ENCODE results near the gene CBFA2T3.

CBFA2T3 gene

DNA sequence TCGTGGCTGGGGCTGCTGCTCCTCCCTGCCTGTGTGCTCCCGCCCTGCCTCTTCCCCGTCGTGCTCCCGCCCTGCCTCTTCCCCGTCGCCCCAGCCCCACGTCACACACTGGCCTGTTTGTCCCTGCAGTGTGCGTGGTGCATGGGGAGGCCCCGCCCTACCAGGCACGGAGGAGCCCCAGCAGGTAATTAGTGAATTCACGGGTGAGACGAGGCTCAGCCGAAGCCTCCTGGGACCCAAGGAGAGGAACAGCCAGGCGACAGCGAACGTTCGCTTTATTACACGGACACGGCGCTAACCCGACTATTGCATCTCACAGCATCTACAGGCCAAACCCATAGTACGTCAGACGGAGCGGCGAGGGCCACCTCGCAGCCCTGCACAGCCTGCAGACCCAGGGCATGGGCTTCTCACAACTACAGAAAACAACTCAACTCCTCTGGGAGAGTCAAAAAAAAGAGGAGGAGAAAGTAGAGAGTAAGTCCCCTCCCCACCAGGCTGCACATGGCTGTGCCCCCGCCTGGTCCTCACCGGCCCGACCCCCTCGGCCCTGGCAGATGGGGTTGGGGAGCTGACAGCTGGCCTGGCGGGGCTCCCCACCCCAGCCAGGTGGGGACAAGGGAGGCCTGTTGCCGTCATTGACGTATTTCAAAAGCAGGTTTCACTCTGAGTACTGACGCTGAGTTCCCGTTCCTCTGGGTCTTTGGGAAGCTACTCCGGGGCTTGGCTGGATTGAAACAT lies 106.2 kb downstream of the CBFA2T3 start:
- no peak for DNase-seq

- no peak for DNase-seq
Observed at GRCh38 chr16:88869673-88869980, 107.4 kb downstream of the CBFA2T3 start.

DNA sequence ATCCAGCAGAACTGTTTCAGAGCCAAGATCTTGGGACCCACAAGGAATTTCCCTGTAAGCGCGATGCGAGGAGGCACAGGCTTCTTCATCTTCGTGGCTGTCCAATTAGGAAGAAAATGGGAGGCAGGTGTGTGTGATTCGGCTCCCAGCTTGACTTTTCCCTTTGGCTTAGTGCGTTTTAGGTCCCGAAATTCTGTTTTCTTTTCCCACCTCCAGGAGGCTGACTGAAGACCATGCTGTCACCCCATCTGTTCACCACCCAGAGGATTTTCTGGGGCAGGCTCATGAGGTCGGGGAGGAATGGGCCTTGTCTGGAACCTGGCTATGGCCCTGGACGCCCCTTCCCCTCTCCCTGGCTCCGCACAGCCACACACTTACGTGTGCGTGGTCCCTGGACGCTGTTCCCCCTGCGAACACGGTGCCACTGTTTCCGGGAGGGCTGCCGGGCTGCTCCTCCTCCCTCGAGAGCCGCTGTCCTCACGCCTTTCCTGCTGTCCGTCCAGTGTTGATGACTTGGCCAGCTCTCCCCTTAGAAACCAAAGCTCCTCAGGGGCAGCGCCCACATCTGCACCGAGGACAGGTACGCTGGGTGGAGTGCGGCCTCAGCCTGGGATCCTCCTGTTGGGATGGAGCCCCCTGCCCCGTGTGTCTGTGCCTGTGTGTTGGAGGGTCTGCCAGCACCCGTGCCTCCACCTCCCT lies 107.9 kb downstream of the CBFA2T3 start:
- no peak for DNase-seq

DNA sequence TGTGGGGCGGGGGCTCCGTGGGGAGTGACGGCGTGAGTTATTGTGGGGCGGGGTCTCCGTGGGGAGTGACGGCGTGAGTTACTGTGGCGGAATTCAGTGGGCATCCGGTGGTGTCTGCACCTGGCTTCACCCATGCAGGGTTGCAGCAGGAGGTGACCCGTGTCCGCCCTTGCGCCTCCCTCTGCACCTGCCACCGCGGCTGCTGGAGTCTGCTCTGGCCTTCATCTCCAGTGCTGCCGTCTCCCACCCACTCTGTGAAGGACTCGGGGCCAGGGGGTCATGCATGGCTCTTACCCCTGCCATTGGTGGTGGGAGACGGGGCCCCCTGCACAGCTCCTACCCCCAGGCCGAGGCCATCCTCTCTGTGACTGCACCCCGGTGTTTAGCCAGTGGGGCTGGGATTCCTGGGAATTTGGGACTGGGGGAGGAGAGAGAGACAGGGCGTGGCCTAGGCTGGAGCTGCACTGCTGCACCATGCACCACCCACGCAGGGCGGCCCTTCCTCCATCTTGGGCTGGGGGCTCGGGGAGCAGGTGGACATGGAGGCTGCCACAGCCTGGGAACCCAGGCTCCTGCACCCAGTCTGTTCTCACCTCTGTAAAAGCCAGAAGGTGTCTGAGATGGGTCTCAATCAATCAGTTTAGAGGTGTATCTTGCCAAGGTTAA lies 109.3 kb downstream of the CBFA2T3 start:
- DNase-seq: no peak

- no peak for DNase-seq
Observed at GRCh38 chr16:88866151-88866920, 110.7 kb downstream of the CBFA2T3 start, which contains the start of gene PABPN1L. PABPN1L (minus strand) TSS chr16:88866660; CDS start chr16:88866606, 54 bp downstream.

- no peak for DNase-seq
Observed at GRCh38 chr16:88865742-88866141, 111.3 kb downstream of the CBFA2T3 start.

DNA sequence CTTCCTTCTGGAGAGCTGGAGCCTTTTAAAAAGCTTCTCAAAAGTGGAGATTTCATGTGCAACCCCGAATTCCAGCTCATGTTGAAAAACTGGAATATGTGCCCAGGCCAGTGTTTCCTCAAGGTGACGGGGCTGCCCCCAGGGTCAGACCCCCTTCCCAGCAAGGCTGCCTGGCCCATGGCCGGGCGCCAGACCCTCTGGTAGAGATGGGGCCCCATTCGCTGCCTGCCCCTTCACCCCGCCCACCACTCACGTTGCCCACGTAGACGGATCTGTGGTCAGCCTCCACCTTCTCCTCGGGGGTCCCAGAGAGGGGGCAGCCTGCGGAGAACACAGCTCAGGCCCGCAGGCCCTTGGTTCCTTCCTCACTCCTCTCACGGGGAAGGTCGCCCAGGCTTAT lies 111.7 kb downstream of the CBFA2T3 start:
- DNase-seq: no peak

DNA sequence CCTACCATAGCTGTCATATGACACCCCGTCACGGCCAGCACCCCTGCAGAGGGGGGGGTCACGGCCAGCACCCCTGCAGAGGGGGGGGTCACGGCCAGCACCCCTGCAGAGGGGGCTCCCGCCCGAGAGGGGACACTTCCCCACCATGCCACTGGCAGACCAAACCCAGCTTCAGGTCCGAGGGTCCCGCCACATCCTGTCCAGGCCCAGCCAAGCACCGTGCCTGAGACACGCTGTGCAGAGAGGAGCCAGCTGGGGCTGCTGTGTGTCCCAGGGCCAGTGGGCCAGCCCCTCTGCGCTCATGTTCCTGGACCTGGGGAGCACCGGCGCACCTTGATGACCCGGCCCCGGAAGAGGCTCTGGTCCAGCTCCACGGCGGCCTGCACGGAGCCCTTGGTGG lies 112.5 kb downstream of the CBFA2T3 start:
- DNase-seq: no peak

- no peak for DNase-seq
Observed at GRCh38 chr16:88864099-88864498, 112.9 kb downstream of the CBFA2T3 start.

DNA sequence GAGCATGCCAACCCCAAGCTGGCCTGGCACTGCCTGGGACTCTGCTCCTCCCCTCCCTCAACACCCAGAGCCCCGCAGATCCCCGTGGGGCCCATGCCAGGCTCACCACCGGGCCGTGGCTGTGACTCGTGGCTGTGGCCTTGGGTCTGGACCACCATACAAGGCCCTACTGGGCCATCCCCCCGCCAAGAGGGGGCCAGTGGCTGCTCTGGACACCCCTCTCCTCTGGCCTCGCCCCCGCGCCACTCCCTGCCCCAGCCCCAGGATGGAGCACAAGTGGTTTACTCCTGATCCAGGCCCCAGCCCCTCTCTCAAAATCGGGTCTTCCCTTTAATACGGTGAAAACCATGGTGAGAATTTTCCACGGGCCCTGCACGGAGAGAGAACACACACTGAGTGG lies 113.6 kb downstream of the CBFA2T3 start:
- DNase-seq: no peak

GRCh38 chr16:88862968-88863367 lies 114.0 kb downstream of the CBFA2T3 start:
- no peak for DNase-seq

DNA sequence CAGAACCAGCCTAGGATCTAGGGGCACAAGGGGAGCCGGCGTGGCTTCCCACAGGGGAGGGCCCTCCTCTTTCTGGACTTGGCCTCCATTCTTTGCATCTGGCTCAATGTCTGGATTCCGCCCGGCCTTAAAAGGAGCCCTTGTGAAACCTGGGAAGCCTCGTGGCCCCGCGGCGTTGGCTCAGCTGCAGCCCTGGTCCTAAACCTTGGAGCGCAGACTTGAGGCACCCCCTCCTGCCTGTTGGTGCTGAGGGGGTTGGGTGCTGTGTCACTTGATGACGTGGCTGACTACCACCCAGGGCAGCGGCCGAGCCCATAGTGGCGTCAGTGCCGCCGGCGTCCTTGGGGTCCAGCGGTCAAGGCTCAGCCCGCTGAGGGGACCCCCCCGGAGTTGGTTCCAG lies 115.6 kb downstream of the CBFA2T3 start:
- DNase-seq: no peak

DNA sequence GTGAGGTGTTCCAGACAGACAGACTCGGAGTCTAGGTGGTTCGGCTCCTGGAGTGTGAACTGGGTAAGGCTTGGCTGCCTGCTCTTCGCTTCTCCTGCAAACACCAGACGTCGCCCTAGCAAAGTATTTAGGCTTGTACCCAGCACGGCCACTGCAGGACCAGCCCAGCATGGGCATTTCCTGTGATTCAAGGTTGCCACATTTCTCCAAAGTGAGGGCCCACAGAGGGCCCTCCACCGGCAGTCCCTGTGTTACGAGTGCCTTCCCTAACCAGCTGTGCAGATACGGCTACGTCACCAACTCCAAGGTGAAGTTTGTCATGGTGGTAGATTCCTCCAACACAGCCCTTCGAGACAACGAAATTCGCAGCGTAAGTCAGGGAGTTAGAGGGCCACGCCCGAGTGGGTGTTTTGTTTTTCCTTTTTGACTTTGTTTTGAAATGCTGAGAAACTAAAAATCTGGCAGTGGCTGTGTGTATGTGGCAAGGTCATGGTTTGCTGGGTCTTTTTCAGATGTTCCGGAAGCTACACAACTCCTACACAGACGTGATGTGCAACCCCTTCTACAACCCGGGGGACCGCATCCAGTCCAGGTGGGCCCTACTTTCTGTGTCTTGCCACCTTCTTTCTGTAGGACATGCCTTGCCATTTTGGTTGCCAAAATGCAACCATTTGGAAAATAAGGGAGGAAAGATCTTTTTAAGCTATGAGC lies 117.5 kb downstream of the CBFA2T3 start:
- no peak for DNase-seq

- DNase-seq: peak in 3 of 4 experiments; percentile 25 to 69 (median 49)
Observed at GRCh38 chr16:88857728-88858339, 119.2 kb downstream of the CBFA2T3 start.

- DNase-seq: peak; percentile 97 to 99 (median 98)
Observed at GRCh38 chr16:88856828-88857727, 119.9 kb downstream of the CBFA2T3 start, which contains the start of the genes GALNS and TRAPPC2L. GALNS (minus strand) TSS chr16:88856947; CDS start chr16:88856877, 70 bp downstream. TRAPPC2L (plus strand) TSS chr16:88857127; CDS start chr16:88857151, 24 bp downstream.

DNA sequence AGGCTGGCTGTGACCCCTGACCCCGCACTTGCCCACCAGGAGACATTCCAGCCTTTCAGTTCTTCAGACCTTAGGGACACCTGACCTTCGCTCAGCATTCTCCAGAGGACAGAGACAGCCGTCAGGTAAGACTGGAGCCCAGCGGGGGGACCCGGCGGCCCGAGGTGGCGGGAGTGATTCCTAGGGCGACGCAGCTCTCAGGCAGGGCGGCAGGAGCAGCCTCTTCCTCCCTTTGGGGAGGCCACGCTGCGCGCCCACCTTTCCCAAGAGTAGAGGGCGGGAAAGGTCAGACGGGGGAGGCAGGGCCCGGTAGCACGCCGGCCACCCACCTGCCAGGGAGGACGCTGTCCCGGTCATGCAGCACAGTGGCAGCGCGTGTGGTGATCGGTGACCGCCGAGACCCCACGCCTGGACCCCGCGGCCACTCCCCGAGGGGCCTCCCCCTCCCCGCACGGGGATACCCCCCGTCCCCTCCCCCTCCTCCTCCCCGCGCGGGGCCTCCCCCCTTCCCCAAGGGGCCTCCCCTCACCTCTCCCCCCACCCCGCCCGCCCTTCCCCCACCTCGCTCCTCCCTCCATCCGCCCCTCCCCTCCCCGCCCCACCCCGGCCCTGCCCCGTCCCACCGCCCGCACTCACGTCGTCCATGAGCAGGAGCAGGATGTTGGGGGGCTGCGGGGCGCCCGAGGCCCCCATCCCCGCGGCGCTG lies 120.7 kb downstream of the CBFA2T3 start:
- no peak for DNase-seq

DNA sequence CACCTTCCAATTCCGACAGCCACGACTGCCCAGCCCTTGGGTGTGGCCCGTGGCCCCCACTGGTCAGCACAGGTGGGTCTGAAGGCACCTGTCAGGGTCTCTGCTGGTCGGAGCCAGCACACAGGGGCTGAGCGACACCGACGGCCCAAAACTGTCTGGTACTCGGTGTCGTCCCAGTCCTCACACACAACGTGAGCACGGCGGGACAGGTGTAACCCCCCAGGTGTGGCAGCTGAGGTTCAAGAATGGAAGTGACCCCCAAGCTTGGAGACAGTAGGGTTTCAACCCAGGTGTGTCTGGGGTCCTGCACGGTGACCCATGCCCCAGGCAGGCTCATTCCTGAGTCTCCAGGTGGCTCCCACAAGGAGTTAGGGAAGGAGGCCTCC lies 121.3 kb downstream of the CBFA2T3 start:
- no peak for DNase-seq

GRCh38 chr16:88855176-88855575 lies 121.8 kb downstream of the CBFA2T3 start:
- no peak for DNase-seq

- DNase-seq: no peak
Observed at GRCh38 chr16:88854306-88855111, 122.5 kb downstream of the CBFA2T3 start.

All from activated naive CD4-positive, alpha-beta T cell (primary cell).